Activated T-helper 17 cell treated with anti-CD3 and anti-CD28 coated beads, Interleukin-2, amount 50 U/mL, for 72 hours (primary cell): ENCODE data around the gene EXOC6. TPM values are rescaled to one million over a fixed set of nuclear protein-coding genes. Genes with fewer than 3 reads are reported as not detected.

Experiments
- ATAC-seq: fragments of 150-1000 bp; cut with Tn5 transposase; replicated peaks from 2 replicates; pipeline ENCODE4 v1.10.0; 2021; ENCODE audit warnings: mild to moderate bottlenecking, moderate library complexity
- H3K27ac Mint-ChIP-seq: one replicate; pipeline ENCODE4 v1.8.0; 2022; ENCODE audit warnings: mixed read lengths
- H3K27me3 Mint-ChIP-seq: one replicate; pipeline ENCODE4 v1.8.0; 2022; ENCODE audit warnings: mixed read lengths
- H3K36me3 Mint-ChIP-seq: one replicate; pipeline ENCODE4 v1.8.0; 2022; ENCODE audit warnings: low read depth, mild to moderate bottlenecking, mixed read lengths
- H3K4me1 Mint-ChIP-seq: one replicate; pipeline ENCODE4 v1.8.0; 2022; ENCODE audit warnings: mixed read lengths
- H3K4me3 Mint-ChIP-seq: one replicate; pipeline ENCODE4 v1.8.0; 2022; ENCODE audit warnings: mild to moderate bottlenecking, mixed read lengths
- H3K9me3 Mint-ChIP-seq: one replicate; pipeline ENCODE4 v1.8.0; 2022; ENCODE audit warnings: mixed read lengths
- total RNA-seq, 2 donors: library from RNA; stranded (reverse); gene quantifications; one replicate each; pipeline ENCODE4 v1.2.3, GENCODE V29; 2022

The EXOC6 gene
- total RNA-seq, 2 donors from 2014 or later, result 9.8 to 12.1 TPM

GRCh38 chr10:93062514-93063143, 214.3 kb downstream of the EXOC6 start:
- peaks cover 25% of the 10 kb centered on the region for H3K36me3 Mint-ChIP-seq
- peaks cover 14% of the 10 kb centered on the region for H3K4me1 Mint-ChIP-seq
- H3K27me3 Mint-ChIP-seq, result peaks cover 47% of the 10 kb centered on the region
- H3K27ac Mint-ChIP-seq, result no peak overlapping the region
- peak; percentile 83 for ATAC-seq
- peak overlapping the region; percentile 69 for H3K4me3 Mint-ChIP-seq
- H3K9me3 Mint-ChIP-seq, result no peaks in the 10 kb centered on the region

- H3K9me3 Mint-ChIP-seq, result no peaks in the 10 kb centered on the region
- ATAC-seq, result no peak
- H3K27me3 Mint-ChIP-seq, result peaks cover 48% of the 10 kb centered on the region
- peaks cover 18% of the 10 kb centered on the region for H3K36me3 Mint-ChIP-seq
- H3K27ac Mint-ChIP-seq, result no peak overlapping the region
- peak overlapping the region; percentile 38 for H3K4me3 Mint-ChIP-seq
- peaks cover 14% of the 10 kb centered on the region for H3K4me1 Mint-ChIP-seq
These were observed 215.0 kb downstream of the EXOC6 start for GRCh38 chr10:93063144-93063976.

- H3K27me3 Mint-ChIP-seq, result peaks cover 55% of the 10 kb centered on the region
- no peaks in the 10 kb centered on the region for H3K9me3 Mint-ChIP-seq
- ATAC-seq, result no peak
- H3K27ac Mint-ChIP-seq, result no peak overlapping the region
- peaks cover 18% of the 10 kb centered on the region for H3K4me1 Mint-ChIP-seq
- peak overlapping the region; percentile 38 for H3K4me3 Mint-ChIP-seq
- peaks cover 11% of the 10 kb centered on the region for H3K36me3 Mint-ChIP-seq
These were observed 215.8 kb downstream of the EXOC6 start for GRCh38 chr10:93063977-93064660.

- no peak overlapping the region for H3K4me3 Mint-ChIP-seq
- no peaks in the 10 kb centered on the region for H3K9me3 Mint-ChIP-seq
- H3K27ac Mint-ChIP-seq, result no peak overlapping the region
- H3K4me1 Mint-ChIP-seq, result peaks cover 14% of the 10 kb centered on the region
- ATAC-seq, result no peak
- H3K36me3 Mint-ChIP-seq, result peaks cover 1% of the 10 kb centered on the region
- peaks cover 56% of the 10 kb centered on the region for H3K27me3 Mint-ChIP-seq
These were observed 216.7 kb downstream of the EXOC6 start for GRCh38 chr10:93064874-93065660.

GRCh38 chr10:93065675-93066543, 217.6 kb downstream of the EXOC6 start:
- Mint-ChIP-seq H3K27me3 (peaks cover 64% of the 10 kb centered on the region), H3K27ac (no peak overlapping the region), H3K9me3 (no peaks in the 10 kb centered on the region), H3K4me3 (no peak overlapping the region), H3K36me3 (no peaks in the 10 kb centered on the region), H3K4me1 (peaks cover 13% of the 10 kb centered on the region)
- ATAC-seq, result no peak

- H3K4me3 Mint-ChIP-seq, result no peak overlapping the region
- peaks cover 11% of the 10 kb centered on the region for H3K4me1 Mint-ChIP-seq
- ATAC-seq, result no peak
- no peak overlapping the region for H3K27ac Mint-ChIP-seq
- H3K36me3 Mint-ChIP-seq, result no peaks in the 10 kb centered on the region
- peaks cover 69% of the 10 kb centered on the region for H3K27me3 Mint-ChIP-seq
- H3K9me3 Mint-ChIP-seq, result no peaks in the 10 kb centered on the region
These were observed 218.2 kb downstream of the EXOC6 start for GRCh38 chr10:93066544-93066913.

- no peaks in the 10 kb centered on the region for H3K9me3 Mint-ChIP-seq
- no peaks in the 10 kb centered on the region for H3K36me3 Mint-ChIP-seq
- H3K4me3 Mint-ChIP-seq, result no peak overlapping the region
- H3K4me1 Mint-ChIP-seq, result peaks cover 9% of the 10 kb centered on the region
- H3K27ac Mint-ChIP-seq, result no peak overlapping the region
- peaks cover 75% of the 10 kb centered on the region for H3K27me3 Mint-ChIP-seq
- ATAC-seq, result no peak
These were observed 219.4 kb downstream of the EXOC6 start for GRCh38 chr10:93067443-93068365.

GRCh38 chr10:93068411-93069244, 220.3 kb downstream of the EXOC6 start:
- Mint-ChIP-seq H3K27me3 (peaks cover 72% of the 10 kb centered on the region), H3K4me3 (no peak overlapping the region), H3K36me3 (no peaks in the 10 kb centered on the region), H3K4me1 (peaks cover 9% of the 10 kb centered on the region), H3K27ac (no peak overlapping the region), H3K9me3 (no peaks in the 10 kb centered on the region)
- ATAC-seq, result no peak

GRCh38 chr10:93069245-93069561, 220.9 kb downstream of the EXOC6 start:
- H3K36me3 Mint-ChIP-seq, result no peaks in the 10 kb centered on the region
- no peak overlapping the region for H3K4me3 Mint-ChIP-seq
- no peaks in the 10 kb centered on the region for H3K9me3 Mint-ChIP-seq
- H3K27ac Mint-ChIP-seq, result no peak overlapping the region
- H3K27me3 Mint-ChIP-seq, result peaks cover 67% of the 10 kb centered on the region
- peaks cover 9% of the 10 kb centered on the region for H3K4me1 Mint-ChIP-seq
- no peak for ATAC-seq

GRCh38 chr10:93070378-93071176, 222.3 kb downstream of the EXOC6 start:
- no peak overlapping the region for H3K4me3 Mint-ChIP-seq

GRCh38 chr10:93071177-93071472, 222.8 kb downstream of the EXOC6 start:
- peaks cover 10% of the 10 kb centered on the region for H3K4me1 Mint-ChIP-seq
- H3K27ac Mint-ChIP-seq, result no peak overlapping the region
- H3K4me3 Mint-ChIP-seq, result no peak overlapping the region
- no peak for ATAC-seq
- H3K9me3 Mint-ChIP-seq, result no peaks in the 10 kb centered on the region
- H3K27me3 Mint-ChIP-seq, result peaks cover 64% of the 10 kb centered on the region
- no peaks in the 10 kb centered on the region for H3K36me3 Mint-ChIP-seq

More at GRCh38 chr10:93070378-93071176, 222.3 kb downstream of the EXOC6 start:
- Mint-ChIP-seq H3K27me3 (peaks cover 60% of the 10 kb centered on the region), H3K36me3 (no peaks in the 10 kb centered on the region), H3K27ac (no peak overlapping the region), H3K9me3 (no peaks in the 10 kb centered on the region), H3K4me1 (peaks cover 6% of the 10 kb centered on the region)
- no peak for ATAC-seq
